Heart left ventricle (tissue), 13 donors: ENCODE results near the gene COL4A5.

Experiments used
- POLR2A ChIP-seq, 2 donors: fragments of 450-650 bp; IDR thresholded peaks; one replicate each; pipeline ENCODE4 v1.6.1; 2017; ENCODE audit warnings: antibody characterized with exemption in 2 of 2, mild to moderate bottlenecking in 2 of 2, moderate library complexity in 2 of 2
- TF ChIP-seq, protein P1 (sequence below), 12 donors: fragments of 200-600 bp; sonication (generic) in 4 of 12; IDR thresholded peaks; one replicate each; pipeline versions ENCODE4 v1.5.0 to v1.8.0; 2018 to 2022; ENCODE audit warnings: antibody characterized with exemption in 12 of 12, mild to moderate bottlenecking in 5 of 12
- donor health status: ischemic (EF 13 %, LVEDD 7.1; RV severe dilation, severe dysfunction).
- donor health status: DM: no; HTN: yes; CAD: no.
- donor health status: DM: no; HTN: no; CAD: no.
- donor health status: ischemic (EF 25% LVEDD 6.9; RV normal size, moderate dysfunction).
- donor health status: ischemic (EF 25% LVEDD 5.7; RV mildly dilated, moderate dysfunction).
- donor health status: ischemic (EF 35%, LVEDD 5.7; RV mildly dilated, moderate dysfunction).
- donor health status: nonischemic (EF 11% LVEDD 7.7; RV severe dilation, severe dysfunction).
- donor health status: DM: yes; HTN: yes; CAD: no.
- donor health status: PGD.
- donor health status: ischemic (EF 29% LVEDD 5.4; RV normal size, mild dysfunction).
- donor health status: nonischemic (EF 23%, LVEDD 6.1; RV moderate dilation, normal function).

DNA sequence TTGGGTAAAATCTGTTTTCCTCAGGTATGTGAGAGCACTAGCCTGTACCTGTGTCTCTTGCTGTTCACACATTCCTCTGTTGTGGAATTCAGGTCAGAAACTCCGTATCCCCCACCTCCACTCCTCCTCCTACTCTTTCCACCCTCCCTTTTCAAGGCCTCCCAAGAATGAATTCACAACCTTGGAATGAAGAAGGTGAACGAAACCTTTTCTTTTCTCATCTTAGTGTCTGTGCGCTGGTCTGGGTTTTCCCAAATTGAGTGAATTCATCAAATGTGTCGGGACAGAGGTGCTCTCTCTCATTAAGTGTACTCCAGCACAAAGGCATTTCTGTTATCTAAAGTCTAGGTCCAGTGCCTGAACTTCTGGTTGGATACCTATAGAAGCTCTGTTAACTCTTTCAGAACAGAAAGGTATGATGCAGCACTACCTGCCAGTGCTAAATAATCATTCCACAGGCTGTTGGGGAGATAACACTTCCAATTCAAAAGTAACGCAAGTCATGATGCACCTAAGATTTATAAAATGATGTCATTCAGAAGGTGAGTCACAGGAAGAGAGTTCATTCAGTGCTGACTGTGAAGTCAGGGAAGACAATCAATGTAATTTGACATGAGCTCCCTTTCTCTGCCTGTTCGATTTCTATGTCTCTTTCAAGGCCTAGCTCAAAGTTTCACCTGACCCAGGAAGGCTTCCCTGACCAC, 43.3 kb upstream of the COL4A5 start:
- TF ChIP-seq, protein P1, sequence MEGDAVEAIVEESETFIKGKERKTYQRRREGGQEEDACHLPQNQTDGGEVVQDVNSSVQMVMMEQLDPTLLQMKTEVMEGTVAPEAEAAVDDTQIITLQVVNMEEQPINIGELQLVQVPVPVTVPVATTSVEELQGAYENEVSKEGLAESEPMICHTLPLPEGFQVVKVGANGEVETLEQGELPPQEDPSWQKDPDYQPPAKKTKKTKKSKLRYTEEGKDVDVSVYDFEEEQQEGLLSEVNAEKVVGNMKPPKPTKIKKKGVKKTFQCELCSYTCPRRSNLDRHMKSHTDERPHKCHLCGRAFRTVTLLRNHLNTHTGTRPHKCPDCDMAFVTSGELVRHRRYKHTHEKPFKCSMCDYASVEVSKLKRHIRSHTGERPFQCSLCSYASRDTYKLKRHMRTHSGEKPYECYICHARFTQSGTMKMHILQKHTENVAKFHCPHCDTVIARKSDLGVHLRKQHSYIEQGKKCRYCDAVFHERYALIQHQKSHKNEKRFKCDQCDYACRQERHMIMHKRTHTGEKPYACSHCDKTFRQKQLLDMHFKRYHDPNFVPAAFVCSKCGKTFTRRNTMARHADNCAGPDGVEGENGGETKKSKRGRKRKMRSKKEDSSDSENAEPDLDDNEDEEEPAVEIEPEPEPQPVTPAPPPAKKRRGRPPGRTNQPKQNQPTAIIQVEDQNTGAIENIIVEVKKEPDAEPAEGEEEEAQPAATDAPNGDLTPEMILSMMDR (IDR thresholded peaks at IDR 0.05) = no peak
- TF ChIP-seq POLR2A (IDR thresholded peaks at IDR 0.05) = no peak
